Activated CD4-positive, alpha-beta T cell treated with anti-CD3 and anti-CD28 coated beads, Interleukin-2, amount 50 U/mL, for 1 hour (primary cell): Measurements from ENCODE around the gene PLAC9.
A peak's percentile ranks its signal among the peaks of the same experiment; 100 is the strongest.

Experiments
- DNase-seq: peaks from one replicate; pipeline ENCODE4 v3.0.0-alpha.2; 2020

PLAC9 gene

GRCh38 chr10:80186364-80187012, 54.0 kb downstream of the PLAC9 start:
- no peak for DNase-seq

GRCh38 chr10:80187060-80187459, 54.5 kb downstream of the PLAC9 start:
- no peak for DNase-seq

- DNase-seq, result peak; percentile 76
These were observed 55.2 kb downstream of the PLAC9 start for GRCh38 chr10:80187465-80188409.

DNA sequence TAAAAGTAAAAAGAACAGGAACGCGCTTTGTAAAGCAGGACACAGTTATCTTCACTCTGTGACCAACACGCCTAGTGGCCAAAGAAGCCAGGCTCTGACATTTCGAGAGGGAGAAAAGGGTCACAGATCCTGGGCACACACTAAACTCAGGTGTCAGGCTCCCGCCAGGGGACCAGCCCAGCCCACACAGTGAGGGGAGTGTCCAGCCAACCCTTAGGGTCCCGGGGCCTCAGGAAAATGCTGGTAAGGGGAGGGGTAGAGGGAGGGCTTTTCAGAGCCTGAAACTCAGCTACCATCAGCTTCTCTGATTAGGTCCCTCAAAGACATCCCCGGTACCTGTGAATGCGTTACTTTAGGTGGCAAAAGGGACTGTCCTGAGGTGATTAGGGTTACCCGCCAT, 56.2 kb downstream of the PLAC9 start:
- DNase-seq, result no peak

DNA sequence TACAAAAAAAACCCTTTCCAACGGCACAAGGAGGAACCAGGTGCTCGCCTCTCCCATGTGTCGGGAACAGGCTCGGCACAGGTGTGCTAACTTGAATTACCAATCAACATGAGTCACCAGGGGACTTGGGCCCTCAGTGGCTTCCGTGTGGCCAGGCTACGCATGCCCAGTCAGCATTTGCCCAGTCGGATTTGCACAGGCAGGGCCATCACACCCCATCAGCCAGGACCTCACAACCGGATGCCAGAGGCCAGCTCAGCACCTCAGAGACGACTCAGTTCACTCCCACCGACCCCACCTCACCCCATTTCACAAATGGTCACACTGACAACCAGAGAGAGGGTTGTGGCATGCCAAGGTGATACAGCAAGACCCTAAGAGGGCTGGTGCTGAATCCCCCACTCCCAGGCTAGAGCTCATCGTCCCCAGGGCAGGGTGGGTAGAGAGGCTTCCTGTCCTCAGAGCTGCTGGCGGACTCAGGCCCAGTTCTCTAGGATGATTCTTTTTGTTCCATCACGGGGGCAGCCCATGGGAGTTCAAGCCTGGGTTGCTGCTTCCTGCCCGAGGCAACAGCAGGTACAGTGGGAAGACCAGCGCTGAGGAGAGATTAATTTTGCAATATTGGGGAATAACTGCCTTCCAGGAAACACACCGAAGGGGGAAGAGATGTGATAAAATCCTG, 59.2 kb downstream of the PLAC9 start:
- no peak for DNase-seq

DNA sequence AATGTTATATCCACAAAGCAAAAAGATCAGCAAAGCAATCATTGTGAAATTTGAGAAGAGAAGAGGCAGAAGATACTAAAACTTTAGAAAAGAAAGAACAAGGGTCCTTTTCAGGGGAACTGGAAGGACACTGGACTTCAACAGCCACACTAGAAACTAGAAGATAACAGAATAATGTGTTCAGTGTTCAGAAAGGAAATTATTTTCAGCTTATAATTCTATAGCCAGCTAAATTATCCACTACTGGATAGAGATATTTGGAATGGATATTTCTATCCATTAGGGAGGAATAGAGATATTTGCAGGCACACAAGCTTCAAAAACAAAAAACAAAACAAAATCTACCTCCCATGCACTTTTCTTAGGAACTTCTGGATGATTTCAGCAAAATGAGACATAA, 60.0 kb downstream of the PLAC9 start:
- DNase-seq, result no peak

DNA sequence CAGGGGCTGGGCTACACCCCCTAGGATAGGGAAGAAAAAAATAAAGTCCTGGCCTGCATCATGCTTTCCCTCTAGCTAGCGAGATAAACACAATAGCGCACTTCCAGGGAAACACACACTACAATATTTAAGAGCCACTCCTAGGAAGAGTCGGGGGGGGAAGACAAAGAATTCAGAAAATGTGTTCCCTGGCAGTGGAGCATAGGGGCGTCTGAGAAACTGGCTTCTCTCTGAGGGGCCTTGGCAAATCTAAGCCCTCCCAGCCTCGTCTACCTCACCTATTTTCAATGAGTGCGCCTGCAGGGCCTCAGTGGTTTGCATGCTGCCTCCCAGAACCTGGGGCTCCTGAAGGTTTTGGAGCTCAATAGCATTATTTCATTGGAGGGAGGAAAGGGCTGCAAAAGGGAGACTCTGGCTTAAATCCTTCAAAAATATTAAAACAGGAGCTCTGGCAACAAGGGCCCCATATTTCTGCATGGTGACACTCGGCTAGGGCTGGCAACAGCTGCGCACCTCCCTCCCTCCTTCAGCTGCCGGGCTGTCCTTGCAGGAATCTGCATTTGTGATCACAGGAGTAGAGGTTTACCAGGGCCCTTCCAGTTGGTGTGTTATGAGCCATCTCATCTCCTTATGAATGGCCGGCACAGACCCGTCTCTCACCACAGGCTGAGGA, 62.0 kb downstream of the PLAC9 start:
- no peak for DNase-seq
